Fibroblast of skin of back (primary cell): ENCODE results near the gene WDR55. TPM values are rescaled to one million over a fixed set of nuclear protein-coding genes. Genes with fewer than 3 reads are reported as not detected.
"Not testable (repeated sequence)": the region's sequence is repeated elsewhere in the genome, so short reads cannot be mapped to it uniquely, and the experiment has no call there.

Experiments used
- DNase-seq: peaks from one replicate; pipeline ENCODE4 v3.0.0-alpha.2; 2013
- polyA plus RNA-seq, 2 experiments: library from polyadenylated mRNA; unstranded; fragments of 120-200 nt; gene quantifications; one replicate each; pipeline ENCODE4 v1.2.1, GENCODE V29; 2013; ENCODE audit not compliant: insufficient read length in 2 of 2

Gene WDR55, protein sequence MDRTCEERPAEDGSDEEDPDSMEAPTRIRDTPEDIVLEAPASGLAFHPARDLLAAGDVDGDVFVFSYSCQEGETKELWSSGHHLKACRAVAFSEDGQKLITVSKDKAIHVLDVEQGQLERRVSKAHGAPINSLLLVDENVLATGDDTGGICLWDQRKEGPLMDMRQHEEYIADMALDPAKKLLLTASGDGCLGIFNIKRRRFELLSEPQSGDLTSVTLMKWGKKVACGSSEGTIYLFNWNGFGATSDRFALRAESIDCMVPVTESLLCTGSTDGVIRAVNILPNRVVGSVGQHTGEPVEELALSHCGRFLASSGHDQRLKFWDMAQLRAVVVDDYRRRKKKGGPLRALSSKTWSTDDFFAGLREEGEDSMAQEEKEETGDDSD
- polyA plus RNA-seq (2013, experiment 1 of 2; ENCODE audit: insufficient read length): 15.5 TPM
- 10.2 TPM for polyA plus RNA-seq (2013, experiment 2 of 2; ENCODE audit: insufficient read length)

DNA sequence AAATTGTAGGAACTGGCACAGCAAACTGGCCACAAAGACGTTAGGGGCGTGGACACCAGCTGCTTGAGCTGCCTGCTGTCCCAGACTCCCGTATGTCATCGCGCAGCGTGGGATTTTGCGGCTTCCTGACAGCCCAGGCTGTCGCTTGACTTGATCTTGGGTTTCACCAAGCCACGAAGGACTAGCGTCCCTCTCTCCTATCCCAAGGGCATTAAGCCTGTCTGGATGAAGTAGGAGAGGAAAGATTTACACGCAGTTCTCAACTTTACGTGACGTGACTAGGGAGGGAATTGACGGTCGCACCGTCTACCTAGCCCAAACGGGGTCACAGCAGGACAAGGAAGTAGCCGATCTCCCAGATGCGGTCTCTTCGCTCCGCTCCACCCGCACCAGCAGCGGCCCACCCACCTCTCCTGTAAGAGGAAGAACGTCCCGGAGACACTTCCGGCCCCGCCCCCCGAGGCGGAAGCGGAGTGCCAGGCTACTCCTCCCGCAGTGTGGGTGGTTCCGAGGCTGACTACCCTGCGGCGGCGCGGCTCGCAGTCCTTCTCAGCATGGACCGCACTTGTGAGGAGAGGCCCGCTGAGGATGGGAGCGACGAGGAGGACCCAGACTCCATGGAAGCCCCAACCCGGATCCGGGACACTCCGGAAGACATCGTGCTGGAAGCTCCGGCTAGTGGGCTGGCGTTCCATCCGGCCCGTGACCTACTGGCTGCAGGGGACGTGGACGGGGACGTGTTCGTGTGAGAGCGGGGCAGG, at the start of gene WDR55:
TSS of gene WDR55 (plus strand) at position 546 of the 761 bp plus-strand sequence. CDS start at position 555, 9 bp downstream.
- peak; percentile 94 for DNase-seq

DNA sequence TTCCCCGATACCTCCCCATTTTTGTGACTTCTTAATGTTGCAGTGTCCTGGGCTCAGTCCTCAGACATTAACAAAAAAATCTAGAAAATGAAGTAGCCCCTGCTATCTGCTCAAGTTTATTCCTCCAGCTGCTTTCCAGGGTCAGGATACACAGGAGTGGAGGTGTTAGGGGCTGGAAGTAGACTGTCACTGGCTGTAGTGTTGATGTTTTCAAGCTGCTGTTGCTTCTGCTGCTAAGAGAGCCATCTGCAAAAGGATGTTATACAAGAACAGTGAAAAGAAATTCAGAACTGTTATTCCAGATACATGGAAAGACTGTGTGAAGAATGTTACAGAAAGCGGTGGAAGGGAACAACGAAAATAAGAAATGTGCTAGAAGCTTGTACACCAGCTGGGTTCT, 42.4 kb upstream of the WDR55 start:
- no peak for DNase-seq

DNA sequence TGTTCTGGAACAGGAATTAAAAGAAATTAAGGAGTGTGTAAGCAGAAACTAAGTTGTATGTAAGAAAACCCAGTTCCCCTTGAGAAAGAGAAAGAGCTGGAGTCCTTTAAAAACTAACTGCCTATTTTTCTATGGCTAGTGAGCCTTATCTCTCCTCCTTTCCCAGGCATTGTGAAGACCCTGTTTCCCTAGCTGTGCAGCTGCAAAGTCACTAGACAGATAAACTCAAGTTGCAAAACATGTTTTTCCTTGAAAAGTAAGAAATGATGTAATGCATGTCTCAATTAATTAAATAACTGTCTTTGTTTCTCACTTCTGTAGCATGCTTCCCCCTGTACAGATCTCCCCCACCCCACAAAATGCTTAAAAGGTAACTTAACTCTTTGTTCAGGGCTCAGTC, 41.6 kb upstream of the WDR55 start:
- not testable (repeated sequence) for DNase-seq

DNA sequence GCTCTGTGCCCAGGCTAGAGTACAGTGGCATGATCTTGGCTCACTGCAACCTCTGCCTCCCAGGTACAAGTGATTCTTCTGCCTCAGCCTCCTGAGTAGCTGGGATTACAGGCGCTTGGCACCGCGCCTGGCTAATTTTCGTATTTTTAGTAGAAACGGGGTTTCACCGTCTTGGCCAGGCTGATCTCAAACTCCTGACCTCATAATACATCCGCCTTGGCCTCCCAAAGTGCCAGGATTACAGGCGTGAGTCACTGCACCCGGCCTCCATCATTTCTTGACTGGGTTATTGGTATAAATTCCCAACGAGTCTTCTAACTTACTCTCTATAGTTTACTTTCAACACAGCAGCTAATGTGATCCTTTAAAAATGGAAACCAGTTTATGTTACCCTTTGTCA, 39.8 kb upstream of the WDR55 start:
- DNase-seq: not testable (repeated sequence)

DNA sequence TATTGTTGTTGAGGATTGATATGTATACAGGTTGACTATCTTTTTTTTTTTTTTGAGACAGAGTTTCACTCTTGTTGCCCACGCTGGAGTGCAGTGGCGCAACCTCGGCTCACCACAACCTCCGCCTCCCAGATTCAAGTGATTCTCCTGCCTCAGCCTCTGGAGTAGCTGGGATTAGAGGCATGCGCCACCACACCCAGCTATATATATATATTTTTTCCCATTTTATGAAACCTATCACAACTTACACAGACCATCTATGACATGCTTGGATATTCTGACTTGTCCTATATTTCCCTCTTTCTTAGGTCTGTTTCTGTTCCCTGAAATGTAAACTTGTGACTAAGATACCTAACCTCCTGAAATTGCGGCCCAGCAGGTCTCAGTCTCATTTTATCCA, 36.7 kb upstream of the WDR55 start:
- no peak for DNase-seq

DNA sequence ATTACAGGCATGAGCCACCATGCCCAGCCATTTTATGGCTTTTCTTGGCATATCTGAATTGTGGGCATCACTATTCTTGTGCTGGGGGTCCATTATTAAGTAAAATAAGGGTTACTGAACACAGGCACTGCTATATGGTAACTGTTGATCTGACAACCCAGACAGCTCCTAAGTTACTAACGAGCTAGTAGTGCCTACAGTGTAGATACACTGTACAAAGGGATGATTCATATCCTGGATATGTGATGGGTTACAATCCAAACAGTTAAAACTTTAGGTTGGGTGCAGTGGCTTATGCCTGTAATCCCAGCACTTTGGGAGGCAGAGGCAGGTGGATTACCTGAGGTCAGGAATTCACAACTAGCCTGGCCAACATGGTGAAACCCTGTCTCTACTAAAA, 36.0 kb upstream of the WDR55 start:
- DNase-seq: no peak

DNA sequence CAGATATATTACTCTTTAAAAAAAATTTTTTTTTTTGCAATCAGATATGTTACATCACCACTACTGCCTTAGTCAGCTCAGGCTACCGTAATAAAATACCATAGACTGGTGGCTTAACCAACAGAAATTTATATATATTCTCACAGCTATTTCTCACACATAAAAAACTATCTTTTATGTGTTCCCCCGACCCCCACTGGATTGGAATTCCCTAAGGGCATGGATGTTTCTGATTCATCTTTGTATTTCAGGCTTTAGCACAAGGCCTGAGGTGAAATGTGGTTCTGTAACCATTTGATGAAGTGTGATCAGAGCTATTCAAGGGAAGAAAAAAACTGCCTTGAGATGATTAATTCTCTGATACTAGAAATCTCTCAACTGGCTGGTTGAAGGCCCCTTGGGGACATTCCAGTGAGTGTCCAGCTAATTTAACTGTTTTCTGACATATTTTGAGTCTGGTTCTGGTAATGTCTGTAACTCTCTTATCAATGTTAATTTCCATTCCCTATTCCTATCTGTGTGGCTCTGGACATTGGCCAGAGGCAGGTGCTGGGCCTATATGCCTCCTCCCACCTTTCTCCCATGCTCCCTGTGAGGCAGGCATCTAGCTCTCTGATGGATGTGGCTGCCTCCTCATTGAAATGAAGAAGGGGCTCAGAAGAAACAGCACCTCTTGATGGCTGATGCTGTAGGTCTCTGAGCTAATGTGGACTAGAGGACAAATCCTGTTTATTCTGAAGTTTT, 34.2 kb upstream of the WDR55 start:
- DNase-seq: peak; percentile 46

DNA sequence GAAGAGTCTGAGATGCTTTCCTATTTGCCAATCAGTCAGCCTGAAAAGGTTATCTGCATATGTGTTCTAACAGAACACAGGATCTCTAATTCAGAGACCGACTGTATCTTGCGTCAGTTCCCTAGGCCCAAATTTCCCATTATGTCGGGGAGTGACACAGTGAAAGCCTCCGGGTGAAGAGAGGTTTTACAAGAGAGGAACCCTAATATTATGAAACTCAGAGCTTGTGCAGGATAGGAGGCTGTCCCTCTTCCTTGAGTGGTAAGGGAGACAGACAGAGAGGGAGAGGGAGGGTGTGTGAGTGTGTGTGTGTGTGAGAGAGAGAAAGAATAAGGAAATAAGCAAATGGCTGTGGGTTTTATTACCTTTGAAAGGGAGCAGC, 33.7 kb upstream of the WDR55 start:
- DNase-seq: no peak

DNA sequence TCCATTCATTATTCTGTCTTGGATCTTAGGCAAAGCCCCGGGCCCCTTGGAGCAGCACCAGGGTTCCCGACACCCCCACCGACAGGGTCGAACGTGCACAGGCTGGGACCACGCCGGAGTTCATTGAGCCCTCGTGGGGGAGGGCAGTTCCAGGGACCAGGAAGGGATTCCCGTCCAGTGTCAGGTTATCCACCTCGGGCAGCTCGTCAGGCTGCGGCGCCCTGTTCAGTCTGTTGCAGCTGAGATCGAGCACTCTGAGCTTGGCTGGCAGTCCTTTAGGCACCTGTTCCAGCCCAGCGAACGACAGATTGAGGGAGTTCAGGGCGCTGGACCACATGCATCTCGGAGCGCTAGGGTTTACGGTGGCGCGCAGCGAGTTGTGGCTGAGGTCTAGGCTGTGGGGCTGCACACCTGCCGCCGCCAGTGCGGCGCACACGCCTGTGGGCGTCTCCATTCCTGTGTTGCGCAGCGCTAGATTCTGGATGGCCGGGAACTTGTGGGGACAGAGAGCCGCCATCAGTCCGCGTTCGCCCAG, 32.8 kb upstream of the WDR55 start:
- DNase-seq: no peak

DNA sequence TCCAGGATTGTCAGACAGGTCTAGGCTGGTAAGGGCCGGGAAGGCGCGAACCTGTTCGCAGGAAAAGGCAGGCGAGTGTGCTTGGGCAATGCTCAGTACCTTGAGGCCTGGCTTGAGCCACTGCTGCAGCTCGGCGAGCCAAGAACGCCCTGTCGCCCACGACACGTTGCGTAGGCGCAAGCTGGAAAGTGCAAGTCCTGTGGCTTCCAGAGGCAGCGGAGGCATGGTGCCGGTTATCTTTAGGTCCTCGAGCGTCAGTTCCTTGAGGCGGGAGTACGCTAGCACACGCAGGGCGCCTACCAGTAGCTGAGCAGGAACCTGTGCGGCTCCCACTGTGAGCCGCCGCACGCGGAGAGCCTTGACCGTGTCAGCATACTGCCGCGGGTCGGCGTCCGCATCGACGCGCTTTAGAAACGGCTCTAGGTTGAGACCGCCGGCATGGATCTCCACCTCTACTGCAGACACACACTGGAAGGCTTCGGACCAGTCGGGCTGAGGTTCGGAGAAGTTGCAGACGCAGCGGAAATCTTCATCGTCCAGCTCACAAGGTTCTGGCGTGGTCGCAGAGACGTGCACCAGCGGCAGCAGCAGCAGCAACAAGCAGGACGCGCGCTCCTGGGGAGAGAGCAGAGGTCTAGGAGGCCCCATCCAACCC, 32.2 kb upstream of the WDR55 start:
- peak; percentile 33 for DNase-seq

DNA sequence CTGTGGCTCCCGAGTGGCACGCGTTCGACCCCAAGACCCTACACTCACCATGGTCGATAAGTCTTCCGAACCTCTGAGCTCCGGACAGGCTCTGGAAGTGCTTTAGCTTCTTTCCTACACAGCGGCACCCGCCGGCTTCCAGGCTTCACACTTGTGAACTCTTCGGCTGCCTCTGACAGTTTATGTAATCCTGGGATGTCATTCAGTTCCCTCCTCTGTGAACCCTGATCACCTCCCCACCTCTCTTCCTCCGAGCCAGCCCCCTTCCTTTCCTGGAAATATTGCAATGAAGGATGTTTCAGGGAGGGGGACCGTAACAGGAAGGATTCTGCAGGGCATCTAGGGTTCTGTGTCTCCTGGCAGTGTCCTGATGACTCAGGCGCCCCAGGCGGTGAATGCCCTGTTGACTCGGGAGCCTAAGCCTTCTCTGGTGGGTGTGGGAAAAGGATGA, 31.7 kb upstream of the WDR55 start, which contains the start of gene CD14:
TSS of gene CD14 (minus strand) at position 155 of the 451 bp plus-strand sequence. CDS start at position 51, 104 bp downstream.
- DNase-seq: peak; percentile 63

DNA sequence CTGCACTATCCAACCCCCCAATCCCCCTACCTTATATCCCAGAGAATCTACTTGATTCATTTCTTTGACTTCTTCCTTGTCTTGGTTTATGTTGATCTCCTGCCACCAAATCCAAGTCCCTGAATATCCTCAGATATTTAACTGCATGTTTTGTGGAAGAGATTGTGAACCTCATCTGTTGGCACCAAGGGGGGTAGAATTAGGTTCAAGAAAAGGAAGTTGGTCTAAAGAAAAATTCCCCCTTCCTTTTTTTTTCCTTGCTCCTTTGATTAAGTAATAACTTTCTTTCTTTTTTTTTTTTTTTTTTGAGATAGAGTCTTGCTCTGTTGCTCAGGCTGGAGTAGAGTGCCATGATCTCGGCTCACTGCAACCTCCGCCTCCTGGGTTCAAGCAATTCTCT, 31.2 kb upstream of the WDR55 start:
- DNase-seq: no peak

DNA sequence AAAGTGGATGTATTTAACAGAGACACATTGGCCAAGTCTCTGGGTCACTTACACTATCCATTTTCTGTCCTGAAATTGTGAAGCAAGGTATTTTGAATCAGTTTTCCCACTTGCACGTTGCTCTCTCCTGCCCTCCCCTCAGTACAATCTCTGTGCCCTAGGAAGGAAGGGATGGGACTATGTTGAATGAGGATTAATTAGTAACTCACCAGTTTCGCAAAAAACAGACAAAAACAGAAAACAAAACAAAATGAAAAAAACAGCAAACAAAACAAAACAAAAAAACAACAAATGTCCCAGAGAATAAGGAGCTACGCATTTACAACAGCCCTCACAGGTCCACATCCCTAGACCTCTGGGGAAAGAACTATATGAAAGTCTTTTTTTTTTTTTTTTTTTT, 30.6 kb upstream of the WDR55 start:
- no peak for DNase-seq

DNA sequence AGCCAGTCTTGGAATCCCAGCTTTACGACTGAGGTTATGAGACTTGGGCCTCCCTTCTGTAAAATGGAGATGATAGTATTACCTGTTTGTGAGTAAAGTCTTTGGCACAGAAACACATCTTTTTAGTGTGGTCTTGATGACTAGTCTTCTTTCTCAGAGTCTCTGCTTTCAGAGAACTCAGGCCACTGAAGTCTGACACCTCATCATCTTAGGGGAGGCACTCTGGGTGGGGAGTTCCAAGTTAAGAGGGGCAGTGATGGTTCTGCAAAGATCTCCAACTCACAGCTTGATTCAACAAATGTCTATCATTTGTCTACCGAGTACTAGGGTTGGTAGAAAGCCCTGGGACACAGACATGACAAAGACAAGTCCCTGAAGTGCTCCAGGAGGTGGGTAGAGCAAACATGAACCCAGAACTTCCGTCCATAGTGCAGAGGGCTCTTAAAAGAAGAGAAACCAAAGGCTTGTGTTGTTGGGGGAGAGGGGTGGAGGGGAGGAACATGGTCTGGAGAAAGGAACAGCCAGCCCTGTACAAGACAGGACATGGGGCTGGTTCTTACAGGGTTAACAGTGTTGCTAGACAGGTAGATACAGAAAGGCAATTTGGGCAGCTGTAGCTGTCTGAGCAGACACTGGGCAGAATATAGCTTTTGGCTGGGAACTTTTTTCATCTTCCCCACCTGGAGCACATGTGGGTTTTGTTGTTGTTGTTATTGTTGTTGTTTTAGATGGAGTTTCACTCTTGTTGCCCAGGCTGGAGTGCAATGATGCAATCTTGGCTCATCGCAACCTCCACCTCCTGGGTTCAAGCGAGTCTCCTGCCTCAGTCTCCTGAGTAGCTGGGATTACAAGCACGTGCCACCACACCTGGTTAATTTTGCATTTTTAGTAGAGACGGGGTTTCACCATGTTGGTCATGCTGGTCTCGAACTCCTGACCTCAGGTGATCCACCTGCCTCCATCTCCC, 29.1 kb upstream of the WDR55 start:
- DNase-seq: no peak

DNA sequence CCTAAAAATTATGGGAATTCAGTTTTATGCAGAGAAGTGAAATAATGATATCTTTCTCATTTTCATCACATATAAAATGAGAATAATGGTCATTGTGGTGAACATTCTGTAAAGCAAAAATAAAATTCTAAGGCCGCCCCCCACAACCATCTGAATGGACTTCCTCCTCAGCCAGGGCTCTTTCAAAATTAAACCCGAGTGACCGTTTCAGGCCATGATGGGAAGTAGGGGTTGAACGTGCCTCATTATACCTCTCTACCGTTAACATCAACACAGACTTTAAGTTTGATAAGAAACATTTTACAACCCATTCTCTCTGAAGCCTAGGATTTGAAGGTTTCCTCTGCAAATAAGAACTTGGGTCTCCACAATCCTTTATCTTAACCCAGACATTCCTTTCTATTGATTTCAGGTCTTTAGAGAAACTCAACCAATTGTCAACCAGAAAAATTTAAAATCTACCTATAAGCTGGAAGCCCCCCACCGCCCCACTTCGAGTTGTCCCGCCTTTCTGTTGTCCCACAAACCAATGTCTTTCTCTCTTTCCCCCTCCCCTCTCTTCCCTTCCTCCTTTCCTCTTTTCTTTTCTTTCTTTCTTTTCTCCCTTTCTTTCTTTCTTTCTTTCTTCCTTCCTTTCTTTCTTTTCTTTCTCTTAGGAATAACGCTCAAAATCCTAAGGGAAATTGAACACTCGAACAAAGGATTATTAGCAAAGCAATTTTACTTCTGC, 27.2 kb upstream of the WDR55 start:
- no peak for DNase-seq

DNA sequence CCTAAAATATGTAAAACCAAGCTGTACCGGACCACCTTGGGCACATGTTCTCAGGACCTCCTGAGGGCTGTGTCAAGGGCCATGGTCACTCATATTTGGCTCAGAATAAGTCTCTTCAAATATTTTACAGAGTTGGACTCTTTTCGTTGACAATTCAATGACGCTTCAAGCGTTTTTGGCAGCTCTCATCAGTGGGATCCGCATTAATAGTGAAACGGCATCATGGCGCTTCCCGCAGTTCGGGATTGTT, 25.9 kb upstream of the WDR55 start:
- DNase-seq: not testable (repeated sequence)

DNA sequence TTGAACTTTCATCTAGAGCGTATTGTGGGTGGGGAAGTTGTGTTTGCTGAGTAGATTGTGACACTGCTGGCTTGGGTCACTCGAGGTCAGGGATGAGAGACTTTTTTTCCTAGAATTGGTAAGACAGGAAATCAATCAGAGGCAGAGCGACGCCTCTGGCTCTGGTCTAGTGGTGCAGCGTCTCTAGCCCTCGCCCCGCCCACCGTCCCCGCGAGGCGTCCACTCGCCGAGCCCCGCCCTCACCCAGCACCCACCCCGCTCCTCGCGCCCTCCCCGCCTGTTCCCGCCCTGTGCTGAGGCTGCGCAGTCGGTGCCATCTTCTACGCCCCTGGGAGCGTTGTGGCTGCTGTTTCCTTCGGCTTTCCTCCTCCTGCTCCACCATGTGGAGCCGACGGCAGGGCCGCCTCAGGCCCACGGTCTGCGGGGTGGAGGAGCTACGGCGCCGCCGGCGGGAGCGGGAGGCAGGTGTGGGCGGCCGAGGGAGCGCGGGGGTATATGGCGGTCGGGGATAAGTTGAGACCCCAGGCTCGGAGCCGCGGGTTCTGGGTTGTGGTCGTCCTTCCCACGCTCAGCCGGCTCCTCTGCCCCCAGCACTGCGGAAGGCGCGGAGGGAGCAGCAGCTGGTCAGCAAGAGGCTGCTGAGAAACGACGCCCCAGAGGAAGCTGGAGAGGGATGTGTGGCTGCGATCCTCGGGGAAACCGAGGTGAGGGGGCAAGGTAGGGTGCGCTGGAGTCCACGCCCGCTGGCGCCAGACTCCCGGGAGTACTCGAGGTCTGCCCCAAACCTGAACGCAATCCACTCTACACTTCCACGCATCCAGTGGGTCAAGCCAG, 25.3 kb upstream of the WDR55 start, which contains the start of gene TMCO6:
TSS of gene TMCO6 (plus strand) at position 304 of the 834 bp plus-strand sequence. CDS start at position 381, 77 bp downstream.
- peak; percentile 94 for DNase-seq

DNA sequence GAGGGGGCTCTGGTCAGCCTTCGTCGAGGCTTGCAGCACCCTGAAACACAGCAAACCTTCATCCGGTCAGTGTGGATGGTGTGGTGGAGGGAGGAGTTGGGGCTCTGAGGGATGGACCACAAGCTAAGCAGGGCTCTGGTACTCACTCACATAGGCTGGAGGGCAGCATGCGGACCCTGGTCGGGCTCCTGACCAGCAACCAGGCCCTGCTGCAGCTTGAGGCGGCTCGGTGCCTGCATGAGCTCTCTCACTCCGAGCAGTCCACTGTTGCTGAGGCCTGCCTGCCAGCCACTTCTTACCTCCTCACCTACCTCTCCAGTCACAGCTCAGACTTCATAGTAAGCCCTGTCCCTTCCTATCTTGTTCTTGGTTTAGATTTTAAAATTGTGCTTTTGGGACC, 23.0 kb upstream of the WDR55 start:
- DNase-seq: no peak

DNA sequence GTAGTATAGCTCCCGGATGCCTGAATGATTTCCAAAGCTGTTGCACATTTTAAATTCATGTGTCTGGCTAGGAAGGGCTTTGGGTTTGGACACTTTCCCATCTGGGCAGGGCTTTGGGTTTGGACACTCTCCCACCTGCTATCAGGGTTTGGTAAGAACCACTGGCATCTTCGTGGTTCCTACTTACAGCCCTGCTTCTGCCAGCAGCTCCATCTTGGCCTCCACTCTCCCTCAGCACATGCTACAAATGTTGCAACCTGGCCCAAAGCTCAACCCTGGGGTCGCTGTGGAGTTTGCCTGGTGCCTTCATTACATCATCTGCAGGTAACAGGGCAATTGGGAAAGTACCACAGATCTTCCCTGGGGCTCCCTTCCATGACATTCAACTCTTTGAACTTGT, 22.0 kb upstream of the WDR55 start:
- no peak for DNase-seq
